Adipocyte (in vitro differentiated cells): ENCODE data around the gene PRKX.
"Not testable (repeated sequence)": the region's sequence is repeated elsewhere in the genome, so short reads cannot be mapped to it uniquely, and the experiment has no call there.

Experiments
- DNase-seq: peaks from one replicate; pipeline ENCODE4 v3.0.0-alpha.2; 2015; ENCODE audit warnings: low read depth
- H3K27me3 ChIP-seq: replicated peaks from 2 replicates; pipeline ENCODE4 v1.7.0; 2013; ENCODE audit warnings: mild to moderate bottlenecking, low read length, moderate library complexity; ENCODE audit not compliant: control insufficient read depth, insufficient read depth
- H3K36me3 ChIP-seq: 2 replicates; pipeline ENCODE4 v1.7.0; 2013; ENCODE audit warnings: low read length, mild to moderate bottlenecking, moderate library complexity; ENCODE audit not compliant: control insufficient read depth, insufficient read depth, severe bottlenecking
- H3K4me1 ChIP-seq: 2 replicates; pipeline ENCODE4 v1.7.0; 2013; ENCODE audit warnings: mild to moderate bottlenecking, low read length, moderate library complexity; ENCODE audit not compliant: control insufficient read depth, insufficient read depth
- H3K4me3 ChIP-seq: 2 replicates; pipeline ENCODE4 v1.7.0; 2013; ENCODE audit warnings: mild to moderate bottlenecking, low read length, moderate library complexity
- H3K9ac ChIP-seq: 2 replicates; pipeline ENCODE4 v1.7.0; 2013; ENCODE audit warnings: mild to moderate bottlenecking, low read length, moderate library complexity
- H3K9me3 ChIP-seq: 2 replicates; pipeline ENCODE4 v1.7.0; 2013; ENCODE audit warnings: mild to moderate bottlenecking, low read length, moderate library complexity; ENCODE audit not compliant: control insufficient read depth

PRKX gene

DNA sequence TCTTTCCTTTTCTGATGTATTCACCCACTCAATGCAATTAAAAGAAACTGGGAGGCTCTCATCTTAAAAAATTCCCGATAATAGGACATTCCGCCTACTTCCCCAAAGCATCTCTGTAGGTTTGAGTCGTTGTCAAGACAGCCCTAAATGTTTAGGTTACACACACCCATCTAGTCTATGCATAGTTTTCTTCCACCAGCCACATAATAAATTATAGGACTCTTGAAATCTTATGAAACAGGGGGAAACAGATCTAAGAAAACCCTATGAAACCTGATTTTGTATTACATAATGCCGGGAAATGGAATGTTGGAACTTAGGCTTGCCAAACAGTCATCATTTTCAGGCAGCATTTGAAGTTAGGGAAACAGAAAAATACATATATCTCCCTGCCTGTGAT, 150.0 kb downstream of the PRKX start:
- no peak overlapping the region for H3K9ac ChIP-seq
- H3K9me3 ChIP-seq, result no peaks in the 10 kb centered on the region
- no peaks in the 10 kb centered on the region for H3K36me3 ChIP-seq
- H3K27me3 ChIP-seq, result no peaks in the 10 kb centered on the region
- no peak for DNase-seq
- no peak overlapping the region for H3K4me3 ChIP-seq
- H3K4me1 ChIP-seq, result no peaks in the 10 kb centered on the region

DNA sequence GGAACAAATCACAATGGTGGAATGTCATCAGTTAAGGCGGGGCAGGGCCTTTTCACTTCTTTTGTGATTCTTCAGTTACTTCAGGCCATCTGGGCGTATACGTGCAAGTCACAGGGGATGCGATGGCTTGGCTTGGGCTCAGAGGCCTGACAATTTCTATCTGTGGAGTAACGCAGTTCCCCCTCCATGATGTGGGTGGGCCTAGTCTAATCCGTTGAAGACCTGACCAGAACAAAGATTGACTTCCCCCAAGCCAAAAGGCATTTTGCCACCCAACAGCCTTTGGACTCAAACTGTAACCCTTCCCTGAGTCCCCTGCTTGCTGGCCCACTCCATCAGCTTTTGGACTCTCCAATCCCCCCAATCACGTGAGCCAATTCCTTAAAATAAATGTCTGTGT, 153.4 kb downstream of the PRKX start:
- H3K4me3 ChIP-seq, H3K9me3 ChIP-seq, H3K36me3 ChIP-seq, H3K4me1 ChIP-seq, DNase-seq, H3K27me3 ChIP-seq, H3K9ac ChIP-seq: not testable (repeated sequence)
